SHP77 treated with DMSO at 0.1 percent for 48 hours (cell line): ENCODE results near the gene CES2.
"Not testable (repeated sequence)": the region's sequence is repeated elsewhere in the genome, so short reads cannot be mapped to it uniquely, and the experiment has no call there.

Experiments
- DNase-seq: peaks from one replicate; lab custom pipeline; 2025; lab: John Stamatoyannopoulos, UW

The CES2 gene

GRCh38 chr16:66979011-66979717, 43.8 kb downstream of the CES2 start:
- no peak for DNase-seq

- no peak for DNase-seq
Measured at GRCh38 chr16:66983033-66983432, 47.7 kb downstream of the CES2 start.

- DNase-seq, result no peak
Measured at GRCh38 chr16:66984892-66985311, 49.6 kb downstream of the CES2 start.

- no peak for DNase-seq
Measured at GRCh38 chr16:66986559-66986958, 51.2 kb downstream of the CES2 start.

- no peak for DNase-seq
Measured at GRCh38 chr16:66988197-66988788, 53.0 kb downstream of the CES2 start, which contains the start of gene CES4A. Gene CES4A, plus strand, starts transcription at chr16:66988589. Its CDS starts 184 bp downstream, at chr16:66988773.

GRCh38 chr16:66991545-66992077, 56.3 kb downstream of the CES2 start:
- no peak for DNase-seq

- not testable (repeated sequence) for DNase-seq
Measured at GRCh38 chr16:66993558-66993957, 58.2 kb downstream of the CES2 start.
